Neuronal stem cell (in vitro differentiated cells): ENCODE measurements around the gene ARF6.

Experiments used
- DNase-seq: peaks from one replicate; pipeline ENCODE4 v3.0.0-alpha.2; 2013; ENCODE audit warnings: low spot score
- H2AFZ ChIP-seq: one replicate; pipeline ENCODE4 v1.6.1; 2013; ENCODE audit warnings: mild to moderate bottlenecking, low read length, inconsistent platforms
- H2AK5ac ChIP-seq: 2 replicates; pipeline ENCODE4 v1.6.1; 2013; ENCODE audit warnings: low read depth, mild to moderate bottlenecking, inconsistent platforms, low read length, moderate library complexity, mixed read lengths
- H2BK120ac ChIP-seq: 2 replicates; pipeline ENCODE4 v1.6.1; 2013; ENCODE audit warnings: low read depth, mild to moderate bottlenecking, inconsistent platforms, low read length, moderate library complexity, mixed read lengths
- H2BK12ac ChIP-seq: one replicate; pipeline ENCODE4 v1.6.1; 2013; ENCODE audit warnings: low read length, inconsistent platforms
- H2BK15ac ChIP-seq: 2 replicates; pipeline ENCODE4 v1.6.1; 2013; ENCODE audit warnings: mild to moderate bottlenecking, low read length, inconsistent platforms, mixed read lengths
- H2BK5ac ChIP-seq: one replicate; pipeline ENCODE4 v1.6.1; 2013; ENCODE audit warnings: inconsistent platforms, mild to moderate bottlenecking, low read length, moderate library complexity
- H3K14ac ChIP-seq: one replicate; pipeline ENCODE4 v1.6.1; 2013; ENCODE audit warnings: low read length, inconsistent platforms
- H3K18ac ChIP-seq: 2 replicates; pipeline ENCODE4 v1.6.1; 2013; ENCODE audit warnings: low read length, inconsistent platforms
- H3K23ac ChIP-seq: 2 replicates; pipeline ENCODE4 v1.6.1; 2013; ENCODE audit warnings: low read depth, mild to moderate bottlenecking, mixed read lengths, low read length, inconsistent platforms; ENCODE audit not compliant: poor library complexity
- H3K27ac ChIP-seq: replicated peaks from 3 replicates; pipeline ENCODE4 v1.5.1; 2013; ENCODE audit warnings: low read length, inconsistent platforms
- H3K27me3 ChIP-seq, 3 experiments: 2 replicates each; pipeline ENCODE4 v1.6.1; 2013; ENCODE audit warnings: low read length in 3 of 3, mild to moderate bottlenecking in 2 of 3, inconsistent platforms in 1 of 3, low read depth in 1 of 3, mixed read lengths in 1 of 3, moderate library complexity in 1 of 3; ENCODE audit not compliant: control insufficient read depth in 3 of 3, insufficient read depth in 3 of 3
- H3K36me3 ChIP-seq, 2 donors: replicated peaks in 1 of 2; 2 replicates each; pipeline ENCODE4 v1.6.1; 2013; ENCODE audit warnings: low read length in 2 of 2; ENCODE audit not compliant: control insufficient read depth in 2 of 2, insufficient read depth in 2 of 2
- H3K4ac ChIP-seq: 2 replicates; pipeline ENCODE4 v1.6.1; 2013; ENCODE audit warnings: inconsistent platforms, mild to moderate bottlenecking, low read length, moderate library complexity
- H3K4me1 ChIP-seq, 2 donors: 1 replicate in 1 of 2; 2 replicates in 1 of 2; pipeline ENCODE4 v1.6.1; 2013; ENCODE audit warnings: low read length in 2 of 2, low read depth in 1 of 2; ENCODE audit not compliant: control insufficient read depth in 2 of 2, insufficient read depth in 1 of 2
- H3K4me2 ChIP-seq: one replicate; pipeline ENCODE4 v1.6.1; 2013; ENCODE audit warnings: mild to moderate bottlenecking, low read length, inconsistent platforms; ENCODE audit not compliant: insufficient read depth, poor library complexity, severe bottlenecking
- H3K4me3 ChIP-seq, 2 donors: 2 replicates each; pipeline ENCODE4 v1.5.1; 2013; ENCODE audit warnings: low read length in 2 of 2, mild to moderate bottlenecking in 2 of 2, inconsistent platforms in 1 of 2, moderate library complexity in 1 of 2
- H3K79me1 ChIP-seq: one replicate; pipeline ENCODE4 v1.6.1; 2013; ENCODE audit warnings: low read depth, mild to moderate bottlenecking, inconsistent platforms, low read length, moderate library complexity
- H3K9ac ChIP-seq: one replicate; pipeline ENCODE4 v1.6.1; 2013; ENCODE audit warnings: mild to moderate bottlenecking, low read depth, low read length, inconsistent platforms; ENCODE audit not compliant: poor library complexity
- H3K9me3 ChIP-seq, 2 donors: replicated peaks in 1 of 2; 2 replicates each; pipeline versions ENCODE3 to v1.6.1; 2013; ENCODE audit warnings: low read length in 2 of 2, mild to moderate bottlenecking in 2 of 2, inconsistent platforms in 1 of 2, low read depth in 1 of 2, mixed read lengths in 1 of 2, moderate library complexity in 1 of 2; ENCODE audit not compliant: control insufficient read depth in 2 of 2, insufficient read depth in 1 of 2
- H4K8ac ChIP-seq: one replicate; pipeline ENCODE4 v1.6.1; 2013; ENCODE audit warnings: low read depth, mild to moderate bottlenecking, inconsistent platforms, low read length, moderate library complexity
- H4K91ac ChIP-seq: one replicate; pipeline ENCODE4 v1.6.1; 2013; ENCODE audit warnings: low read length, low read depth, mild to moderate bottlenecking, inconsistent platforms; ENCODE audit not compliant: poor library complexity
- WGBS, 2 donors: extraction: QIAGEN DNeasy Blood & Tissue Kit; methylation state at CpG; one replicate each; pipeline ENCODE4 v1.1.7; 2013; ENCODE audit warnings: missing lambda C conversion rate in 2 of 2, mixed read lengths in 1 of 2; ENCODE audit not compliant: insufficient read length in 2 of 2, insufficient replicate concordance in 1 of 2; ENCODE audit errors: extremely low coverage in 2 of 2; 5-methylcytosine and 5-hydroxymethylcytosine counted together

ARF6 gene

GRCh38 chr14:49904270-49904669 is 11.4 kb downstream of the ARF6 start:
- H3K27me3 ChIP-seq, result no peaks in the 10 kb centered on the region
- H3K36me3 ChIP-seq, result no peaks in the 10 kb centered on the region
- H3K23ac ChIP-seq, result no peak overlapping the region
- H3K18ac ChIP-seq, result no peak overlapping the region
- no peak overlapping the region for H2BK15ac ChIP-seq
- no peak for DNase-seq
- no peaks in the 10 kb centered on the region for H3K9me3 ChIP-seq
- H2BK12ac ChIP-seq, result no peak overlapping the region
- H3K4me1 ChIP-seq, result no peaks in the 10 kb centered on the region
- no peak overlapping the region for H2BK120ac ChIP-seq
- H3K4ac ChIP-seq, result no peak overlapping the region
- no peak overlapping the region for H3K4me3 ChIP-seq
- no peak overlapping the region for H3K4me2 ChIP-seq
- H2AFZ ChIP-seq, result no peak overlapping the region
- H3K79me1 ChIP-seq, result no peaks in the 10 kb centered on the region
- H4K91ac ChIP-seq, result no peak overlapping the region
- H2BK5ac ChIP-seq, result no peak overlapping the region
- no peak overlapping the region for H2AK5ac ChIP-seq
- no peak overlapping the region for H3K27ac ChIP-seq
- no peak overlapping the region for H3K14ac ChIP-seq
- H4K8ac ChIP-seq, result no peak overlapping the region
- H3K9ac ChIP-seq, result no peak overlapping the region

GRCh38 chr14:49905989-49906388 is 13.1 kb downstream of the ARF6 start:
- H2BK15ac ChIP-seq, result no peak overlapping the region
- no CpG with 5 or more reads among the region's 7 CpGs for WGBS, 2 donors

GRCh38 chr14:49907186-49907585 is 14.3 kb downstream of the ARF6 start:
- DNase-seq, result no peak
- no peak overlapping the region for H3K18ac ChIP-seq
- H3K4ac ChIP-seq, result no peak overlapping the region
- no peak overlapping the region for H2BK12ac ChIP-seq
- H4K91ac ChIP-seq, result no peak overlapping the region
- no CpG with 5 or more reads among the region's 5 CpGs for WGBS, 2 donors
- no peak overlapping the region for H3K4me3 ChIP-seq
- no peak overlapping the region for H2AFZ ChIP-seq
- no peak overlapping the region for H3K23ac ChIP-seq
- no peak overlapping the region for H2BK5ac ChIP-seq
- no peak overlapping the region for H3K27ac ChIP-seq
- no peaks in the 10 kb centered on the region for H3K79me1 ChIP-seq
- no peak overlapping the region for H3K14ac ChIP-seq
- no peak overlapping the region for H3K9ac ChIP-seq
- H4K8ac ChIP-seq, result no peak overlapping the region
- H3K9me3 ChIP-seq, result no peaks in the 10 kb centered on the region
- H3K36me3 ChIP-seq, result no peaks in the 10 kb centered on the region
- H3K27me3 ChIP-seq, result no peaks in the 10 kb centered on the region
- H2BK120ac ChIP-seq, result no peak overlapping the region
- H2BK15ac ChIP-seq, result no peak overlapping the region
- H2AK5ac ChIP-seq, result no peak overlapping the region
- no peaks in the 10 kb centered on the region for H3K4me1 ChIP-seq
- H3K4me2 ChIP-seq, result no peak overlapping the region

More at GRCh38 chr14:49905989-49906388, 13.1 kb downstream of the ARF6 start:
- no peaks in the 10 kb centered on the region for H3K9me3 ChIP-seq
- no peak overlapping the region for H3K4ac ChIP-seq
- H3K4me1 ChIP-seq, result no peaks in the 10 kb centered on the region
- no peaks in the 10 kb centered on the region for H3K79me1 ChIP-seq
- H2AK5ac ChIP-seq, result no peak overlapping the region
- no peak overlapping the region for H4K8ac ChIP-seq
- no peak overlapping the region for H3K23ac ChIP-seq
- H2BK5ac ChIP-seq, result no peak overlapping the region
- no peak overlapping the region for H2AFZ ChIP-seq
- no peak overlapping the region for H3K14ac ChIP-seq
- H3K27ac ChIP-seq, result no peak overlapping the region
- no peaks in the 10 kb centered on the region for H3K27me3 ChIP-seq
- DNase-seq, result no peak
- H3K36me3 ChIP-seq, result no peaks in the 10 kb centered on the region
- H3K4me3 ChIP-seq, result no peak overlapping the region
- H2BK120ac ChIP-seq, result no peak overlapping the region
- no peak overlapping the region for H3K9ac ChIP-seq
- no peak overlapping the region for H4K91ac ChIP-seq
- H2BK12ac ChIP-seq, result no peak overlapping the region
- no peak overlapping the region for H3K4me2 ChIP-seq
- no peak overlapping the region for H3K18ac ChIP-seq

- H3K18ac ChIP-seq, result no peak overlapping the region
- H3K27ac ChIP-seq, result no peak overlapping the region
Observed at GRCh38 chr14:49908433-49908782, 15.5 kb downstream of the ARF6 start.

More at GRCh38 chr14:49908433-49908782, 15.5 kb downstream of the ARF6 start:
- Histone ChIP-seq H3K4ac (no peak overlapping the region), H3K79me1 (no peaks in the 10 kb centered on the region), H3K9ac (no peak overlapping the region), H3K4me3 (no peak overlapping the region), H4K8ac (no peak overlapping the region), H2AFZ (no peak overlapping the region), H3K9me3 (no peaks in the 10 kb centered on the region), H3K14ac (no peak overlapping the region), H3K23ac (no peak overlapping the region), H3K27me3 (no peaks in the 10 kb centered on the region), H2BK15ac (no peak overlapping the region), H4K91ac (no peak overlapping the region), H3K4me2 (no peak overlapping the region), H3K36me3 (no peaks in the 10 kb centered on the region), H2AK5ac (no peak overlapping the region), H3K4me1 (no peaks in the 10 kb centered on the region), H2BK120ac (no peak overlapping the region), H2BK5ac (no peak overlapping the region), H2BK12ac (no peak overlapping the region)
- no peak for DNase-seq
- WGBS, 2 donors, result no CpG with 5 or more reads among the region's 1 CpG
